ENCODE data around the gene HS3ST3B1. TPM values are rescaled to one million over a fixed set of nuclear protein-coding genes. Genes with fewer than 3 reads are reported as not detected.

HS3ST3B1 gene
- total and polyA plus RNA-seq, 7 experiments from 2014 or later: 7.9 to 40.7 (median 12.2) TPM

- peak overlapping the region in 1 of 9 donors; percentile 28 for H3K27ac Mint-ChIP-seq
- ChIA-PET POLR2A (interaction anchor here (1.3 to 2.1 kb wide), 3 partner anchors 13 to 96 kb away, joined by 4 to 7 read pairs (median 4); no protein-coding TSS in a partner anchor), CTCF (no interaction called here)
These were observed 3.6 kb upstream of the HS3ST3B1 start for GRCh38 chr17:14297161-14297851.

GRCh38 chr17:14298221-14298946 lies 2.5 kb upstream of the HS3ST3B1 start:
- intact Hi-C loops (cut with micrococcal nuclease): no loop called here
- Mint-ChIP-seq H3K4me1 (peaks cover 40 to 54% (median 47%) of the 10 kb centered on the region in 7 donors), H3K36me3 (peaks cover 0 to 2% (median 0%) of the 10 kb centered on the region in 5 donors), H3K27me3 (peaks cover 53 to 59% (median 58%) of the 10 kb centered on the region in 5 donors), H3K4me3 (peak overlapping the region; percentile 85 to 100 (median 96)), H3K9me3 (peaks cover 0 to 8% (median 0%) of the 10 kb centered on the region in 11 donors), H3K27ac (peak overlapping the region in 1 of 9 donors; percentile 93)
- Histone ChIP-seq H3K9me3 (ENCODE audit: control insufficient read depth in 2 of 3, low read length in 3 of 3) (no peaks in the 10 kb centered on the region), H3K27ac (ENCODE audit: low read depth, low read length) (no peak overlapping the region), H3K36me3 (ENCODE audit: control insufficient read depth in 2 of 3, insufficient read depth in 3 of 3, low read length in 3 of 3) (peaks cover 0 to 4% (median 0%) of the 10 kb centered on the region in 3 experiments), H3K4me3 (ENCODE audit: low read length) (no peak overlapping the region), H3K4me1 (ENCODE audit: control insufficient read depth in 2 of 2, insufficient read depth in 2 of 2, low read length in 2 of 2) (peaks cover 20 to 26% of the 10 kb centered on the region in 2 donors), H3K27me3 (ENCODE audit: control insufficient read depth in 2 of 2, insufficient read depth in 2 of 2, low read length in 2 of 2) (peaks cover 17 to 22% of the 10 kb centered on the region in 2 donors)
- DNase-seq (no peak), ATAC-seq (no peak)
- ChIA-PET CTCF (no interaction called here), POLR2A (interaction anchor here (1.4 to 2.1 kb wide), 3 partner anchors 95 to 97 kb away, joined by 4 to 7 read pairs (median 4); no protein-coding TSS in a partner anchor)

More at GRCh38 chr17:14297161-14297851, 3.6 kb upstream of the HS3ST3B1 start:
- H3K4me1 ChIP-seq (ENCODE audit: control insufficient read depth in 2 of 2, insufficient read depth in 2 of 2, low read length in 2 of 2): peaks cover 18 to 20% of the 10 kb centered on the region in 2 donors
- H3K9me3 ChIP-seq (ENCODE audit: control insufficient read depth in 2 of 3, low read length in 3 of 3): no peaks in the 10 kb centered on the region
- peaks cover 0 to 8% (median 0%) of the 10 kb centered on the region in 11 donors for H3K9me3 Mint-ChIP-seq
- no peaks in the 10 kb centered on the region for H3K36me3 Mint-ChIP-seq
- H3K36me3 ChIP-seq (ENCODE audit: control insufficient read depth in 2 of 3, insufficient read depth in 3 of 3, low read length in 3 of 3): peaks cover 0 to 4% (median 0%) of the 10 kb centered on the region in 3 experiments
- H3K27me3 Mint-ChIP-seq: peaks cover 59 to 68% (median 62%) of the 10 kb centered on the region in 5 donors
- no peak for ATAC-seq
- DNase-seq: peak in 2 of 9 donors; percentile 25 to 62
- H3K4me3 ChIP-seq (ENCODE audit: low read length): no peak overlapping the region
- intact Hi-C loops (cut with micrococcal nuclease): no loop called here
- H3K27me3 ChIP-seq (ENCODE audit: control insufficient read depth in 2 of 2, insufficient read depth in 2 of 2, low read length in 2 of 2): peaks cover 19 to 22% of the 10 kb centered on the region in 2 donors
- peak overlapping the region; percentile 54 to 95 (median 70) for H3K4me3 Mint-ChIP-seq
- no peak overlapping the region for H3K27ac ChIP-seq (ENCODE audit: low read depth, low read length)
- peaks cover 36 to 53% (median 46%) of the 10 kb centered on the region in 7 donors for H3K4me1 Mint-ChIP-seq

GRCh38 chr17:14298947-14299279 lies 2.0 kb upstream of the HS3ST3B1 start:
- peak overlapping the region in 2 of 9 donors; percentile 40 to 93 for H3K27ac Mint-ChIP-seq
- POLR2A ChIA-PET: interaction anchor here (1.5 to 2.1 kb wide), 2 partner anchors 95 to 97 kb away, joined by 4 to 7 read pairs; no protein-coding TSS in a partner anchor
- peaks cover 24 to 32% of the 10 kb centered on the region in 2 donors for H3K4me1 ChIP-seq (ENCODE audit: control insufficient read depth in 2 of 2, insufficient read depth in 2 of 2, low read length in 2 of 2)

GRCh38 chr17:14299280-14300141 lies 1.4 kb upstream of the HS3ST3B1 start:
- ATAC-seq (no peak), DNase-seq (peak in 6 of 9 donors; percentile 39 to 53 (median 44))
- Histone ChIP-seq H3K4me1 (ENCODE audit: control insufficient read depth in 2 of 2, insufficient read depth in 2 of 2, low read length in 2 of 2) (peaks cover 27 to 38% of the 10 kb centered on the region in 2 donors), H3K27ac (ENCODE audit: low read depth, low read length) (no peak overlapping the region), H3K9me3 (ENCODE audit: control insufficient read depth in 2 of 3, low read length in 3 of 3) (no peaks in the 10 kb centered on the region), H3K27me3 (ENCODE audit: control insufficient read depth in 2 of 2, insufficient read depth in 2 of 2, low read length in 2 of 2) (peaks cover 12 to 22% of the 10 kb centered on the region in 2 donors), H3K36me3 (ENCODE audit: control insufficient read depth in 2 of 3, insufficient read depth in 3 of 3, low read length in 3 of 3) (peaks cover 0 to 4% (median 0%) of the 10 kb centered on the region in 3 experiments), H3K4me3 (ENCODE audit: low read length) (peak overlapping the region; percentile 99)
- Mint-ChIP-seq H3K27ac (peak overlapping the region; percentile 29 to 94 (median 88)), H3K4me1 (peaks cover 46 to 64% (median 57%) of the 10 kb centered on the region in 7 donors), H3K36me3 (peaks cover 0 to 7% (median 0%) of the 10 kb centered on the region in 5 donors), H3K27me3 (peaks cover 42 to 50% (median 48%) of the 10 kb centered on the region in 5 donors), H3K4me3 (peak overlapping the region; percentile 85 to 100 (median 96)), H3K9me3 (peaks cover 0 to 8% (median 0%) of the 10 kb centered on the region in 11 donors)
- ChIA-PET POLR2A (interaction anchor here (1.5 to 5.0 kb wide), 4 partner anchors 96 to 1281 kb away, joined by 4 to 64 read pairs (median 18); partner anchors contain the start of gene ELAC2), CTCF (interaction anchor here (2.1 kb wide), 1 partner anchor 485 kb away, joined by 8 read pairs; no protein-coding TSS in a partner anchor)
- intact Hi-C loops (cut with micrococcal nuclease): loop anchor here (1.0 to 10.0 kb wide), 16 partner anchors 10 to 1915 kb away; partner anchors contain the start of genes COX10 (in 2 of the 2), NCOR1 (in 1 of the 2) and PIGL (in 1 of the 2)

More at GRCh38 chr17:14298947-14299279, 2.0 kb upstream of the HS3ST3B1 start:
- Mint-ChIP-seq H3K4me3 (peak overlapping the region; percentile 85 to 100 (median 96)), H3K9me3 (peaks cover 0 to 8% (median 0%) of the 10 kb centered on the region in 11 donors), H3K36me3 (peaks cover 0 to 6% (median 0%) of the 10 kb centered on the region in 5 donors), H3K27me3 (peaks cover 48 to 56% (median 54%) of the 10 kb centered on the region in 5 donors), H3K4me1 (peaks cover 44 to 60% (median 52%) of the 10 kb centered on the region in 7 donors)
- intact Hi-C loops (cut with micrococcal nuclease): no loop called here
- ATAC-seq (no peak), DNase-seq (no peak)
- Histone ChIP-seq H3K9me3 (ENCODE audit: control insufficient read depth in 2 of 3, low read length in 3 of 3) (no peaks in the 10 kb centered on the region), H3K27ac (ENCODE audit: low read depth, low read length) (no peak overlapping the region), H3K27me3 (ENCODE audit: control insufficient read depth in 2 of 2, insufficient read depth in 2 of 2, low read length in 2 of 2) (peaks cover 14 to 22% of the 10 kb centered on the region in 2 donors), H3K4me3 (ENCODE audit: low read length) (peak overlapping the region; percentile 99), H3K36me3 (ENCODE audit: control insufficient read depth in 2 of 3, insufficient read depth in 3 of 3, low read length in 3 of 3) (peaks cover 0 to 4% (median 0%) of the 10 kb centered on the region in 3 experiments)
- CTCF ChIA-PET: no interaction called here

GRCh38 chr17:14301279-14302090 lies 604 bp downstream of the HS3ST3B1 start:
- ChIA-PET POLR2A (interaction anchor here (0.8 to 5.0 kb wide), 26 partner anchors 12 to 1283 kb away, joined by 3 to 69 read pairs (median 5); partner anchors contain the start of genes COX10 and ELAC2), CTCF (interaction anchor here (0.6 to 2.2 kb wide), 22 partner anchors 16 to 706 kb away, joined by 3 to 24 read pairs (median 4); no protein-coding TSS in a partner anchor)
- peaks cover 22 to 32% (median 29%) of the 10 kb centered on the region in 5 donors for H3K27me3 Mint-ChIP-seq
- Histone ChIP-seq H3K4me1 (ENCODE audit: control insufficient read depth in 2 of 2, insufficient read depth in 2 of 2, low read length in 2 of 2) (peaks cover 41 to 45% of the 10 kb centered on the region in 2 donors), H3K27me3 (ENCODE audit: control insufficient read depth in 2 of 2, insufficient read depth in 2 of 2, low read length in 2 of 2) (peaks cover 10 to 22% of the 10 kb centered on the region in 2 donors), H3K4me3 (ENCODE audit: low read length) (peak overlapping the region; percentile 99), H3K9me3 (ENCODE audit: control insufficient read depth in 2 of 3, low read length in 3 of 3) (no peaks in the 10 kb centered on the region), H3K36me3 (ENCODE audit: control insufficient read depth in 2 of 3, insufficient read depth in 3 of 3, low read length in 3 of 3) (peaks cover 0 to 4% (median 0%) of the 10 kb centered on the region in 3 experiments), H3K27ac (ENCODE audit: low read depth, low read length) (peak overlapping the region; percentile 63)
- DNase-seq: peak in 4 of 9 donors; percentile 31 to 56 (median 44)
- peak overlapping the region; percentile 85 to 100 (median 96) for H3K4me3 Mint-ChIP-seq
- peak overlapping the region; percentile 86 to 94 (median 90) for H3K27ac Mint-ChIP-seq
- peaks cover 48 to 71% (median 62%) of the 10 kb centered on the region in 7 donors for H3K4me1 Mint-ChIP-seq
- intact Hi-C loops (cut with micrococcal nuclease): loop anchor here (1.0 to 10.0 kb wide), 18 partner anchors 100 to 1913 kb away; partner anchors contain the start of genes NCOR1 (in 1 of the 2) and PIGL (in 1 of the 2)
- ATAC-seq: peak; percentile 10
- peaks cover 0 to 8% (median 0%) of the 10 kb centered on the region in 11 donors for H3K9me3 Mint-ChIP-seq
- peaks cover 0 to 16% (median 0%) of the 10 kb centered on the region in 5 donors for H3K36me3 Mint-ChIP-seq
